Neuronal stem cell (in vitro differentiated cells): Measurements from ENCODE around the gene ATP8B1.
"Not testable (repeated sequence)": the region's sequence is repeated elsewhere in the genome, so short reads cannot be mapped to it uniquely, and the experiment has no call there.

ENCODE experiments used
- DNase-seq: peaks from one replicate; pipeline ENCODE4 v3.0.0-alpha.2; 2013; ENCODE audit warnings: low spot score
- H2AFZ ChIP-seq: one replicate; pipeline ENCODE4 v1.6.1; 2013; ENCODE audit warnings: mild to moderate bottlenecking, low read length, inconsistent platforms
- H2AK5ac ChIP-seq: 2 replicates; pipeline ENCODE4 v1.6.1; 2013; ENCODE audit warnings: low read depth, mild to moderate bottlenecking, inconsistent platforms, low read length, moderate library complexity, mixed read lengths
- H2BK120ac ChIP-seq: 2 replicates; pipeline ENCODE4 v1.6.1; 2013; ENCODE audit warnings: low read depth, mild to moderate bottlenecking, inconsistent platforms, low read length, moderate library complexity, mixed read lengths
- H2BK12ac ChIP-seq: one replicate; pipeline ENCODE4 v1.6.1; 2013; ENCODE audit warnings: low read length, inconsistent platforms
- H2BK15ac ChIP-seq: 2 replicates; pipeline ENCODE4 v1.6.1; 2013; ENCODE audit warnings: mild to moderate bottlenecking, low read length, inconsistent platforms, mixed read lengths
- H2BK5ac ChIP-seq: one replicate; pipeline ENCODE4 v1.6.1; 2013; ENCODE audit warnings: inconsistent platforms, mild to moderate bottlenecking, low read length, moderate library complexity
- H3K14ac ChIP-seq: one replicate; pipeline ENCODE4 v1.6.1; 2013; ENCODE audit warnings: low read length, inconsistent platforms
- H3K18ac ChIP-seq: 2 replicates; pipeline ENCODE4 v1.6.1; 2013; ENCODE audit warnings: low read length, inconsistent platforms
- H3K23ac ChIP-seq: 2 replicates; pipeline ENCODE4 v1.6.1; 2013; ENCODE audit warnings: low read depth, mild to moderate bottlenecking, mixed read lengths, low read length, inconsistent platforms; ENCODE audit not compliant: poor library complexity
- H3K27ac ChIP-seq: replicated peaks from 3 replicates; pipeline ENCODE4 v1.5.1; 2013; ENCODE audit warnings: low read length, inconsistent platforms
- H3K27me3 ChIP-seq, 3 experiments: 2 replicates each; pipeline ENCODE4 v1.6.1; 2013; ENCODE audit warnings: low read length in 3 of 3, mild to moderate bottlenecking in 2 of 3, inconsistent platforms in 1 of 3, low read depth in 1 of 3, mixed read lengths in 1 of 3, moderate library complexity in 1 of 3; ENCODE audit not compliant: control insufficient read depth in 3 of 3, insufficient read depth in 3 of 3
- H3K36me3 ChIP-seq, 2 donors: replicated peaks in 1 of 2; 2 replicates each; pipeline ENCODE4 v1.6.1; 2013; ENCODE audit warnings: low read length in 2 of 2; ENCODE audit not compliant: control insufficient read depth in 2 of 2, insufficient read depth in 2 of 2
- H3K4ac ChIP-seq: 2 replicates; pipeline ENCODE4 v1.6.1; 2013; ENCODE audit warnings: inconsistent platforms, mild to moderate bottlenecking, low read length, moderate library complexity
- H3K4me1 ChIP-seq, 2 donors: 1 replicate in 1 of 2; 2 replicates in 1 of 2; pipeline ENCODE4 v1.6.1; 2013; ENCODE audit warnings: low read length in 2 of 2, low read depth in 1 of 2; ENCODE audit not compliant: control insufficient read depth in 2 of 2, insufficient read depth in 1 of 2
- H3K4me2 ChIP-seq: one replicate; pipeline ENCODE4 v1.6.1; 2013; ENCODE audit warnings: mild to moderate bottlenecking, low read length, inconsistent platforms; ENCODE audit not compliant: insufficient read depth, poor library complexity, severe bottlenecking
- H3K4me3 ChIP-seq, 2 donors: 2 replicates each; pipeline ENCODE4 v1.5.1; 2013; ENCODE audit warnings: low read length in 2 of 2, mild to moderate bottlenecking in 2 of 2, inconsistent platforms in 1 of 2, moderate library complexity in 1 of 2
- H3K79me1 ChIP-seq: one replicate; pipeline ENCODE4 v1.6.1; 2013; ENCODE audit warnings: low read depth, mild to moderate bottlenecking, inconsistent platforms, low read length, moderate library complexity
- H3K9ac ChIP-seq: one replicate; pipeline ENCODE4 v1.6.1; 2013; ENCODE audit warnings: mild to moderate bottlenecking, low read depth, low read length, inconsistent platforms; ENCODE audit not compliant: poor library complexity
- H3K9me3 ChIP-seq, 2 donors: replicated peaks in 1 of 2; 2 replicates each; pipeline versions ENCODE3 to v1.6.1; 2013; ENCODE audit warnings: low read length in 2 of 2, mild to moderate bottlenecking in 2 of 2, inconsistent platforms in 1 of 2, low read depth in 1 of 2, mixed read lengths in 1 of 2, moderate library complexity in 1 of 2; ENCODE audit not compliant: control insufficient read depth in 2 of 2, insufficient read depth in 1 of 2
- H4K8ac ChIP-seq: one replicate; pipeline ENCODE4 v1.6.1; 2013; ENCODE audit warnings: low read depth, mild to moderate bottlenecking, inconsistent platforms, low read length, moderate library complexity
- H4K91ac ChIP-seq: one replicate; pipeline ENCODE4 v1.6.1; 2013; ENCODE audit warnings: low read length, low read depth, mild to moderate bottlenecking, inconsistent platforms; ENCODE audit not compliant: poor library complexity
- WGBS, 2 donors: extraction: QIAGEN DNeasy Blood & Tissue Kit; methylation state at CpG; one replicate each; pipeline ENCODE4 v1.1.7; 2013; ENCODE audit warnings: missing lambda C conversion rate in 2 of 2, mixed read lengths in 1 of 2; ENCODE audit not compliant: insufficient read length in 2 of 2, insufficient replicate concordance in 1 of 2; ENCODE audit errors: extremely low coverage in 2 of 2; 5-methylcytosine and 5-hydroxymethylcytosine counted together

Gene ATP8B1

DNA sequence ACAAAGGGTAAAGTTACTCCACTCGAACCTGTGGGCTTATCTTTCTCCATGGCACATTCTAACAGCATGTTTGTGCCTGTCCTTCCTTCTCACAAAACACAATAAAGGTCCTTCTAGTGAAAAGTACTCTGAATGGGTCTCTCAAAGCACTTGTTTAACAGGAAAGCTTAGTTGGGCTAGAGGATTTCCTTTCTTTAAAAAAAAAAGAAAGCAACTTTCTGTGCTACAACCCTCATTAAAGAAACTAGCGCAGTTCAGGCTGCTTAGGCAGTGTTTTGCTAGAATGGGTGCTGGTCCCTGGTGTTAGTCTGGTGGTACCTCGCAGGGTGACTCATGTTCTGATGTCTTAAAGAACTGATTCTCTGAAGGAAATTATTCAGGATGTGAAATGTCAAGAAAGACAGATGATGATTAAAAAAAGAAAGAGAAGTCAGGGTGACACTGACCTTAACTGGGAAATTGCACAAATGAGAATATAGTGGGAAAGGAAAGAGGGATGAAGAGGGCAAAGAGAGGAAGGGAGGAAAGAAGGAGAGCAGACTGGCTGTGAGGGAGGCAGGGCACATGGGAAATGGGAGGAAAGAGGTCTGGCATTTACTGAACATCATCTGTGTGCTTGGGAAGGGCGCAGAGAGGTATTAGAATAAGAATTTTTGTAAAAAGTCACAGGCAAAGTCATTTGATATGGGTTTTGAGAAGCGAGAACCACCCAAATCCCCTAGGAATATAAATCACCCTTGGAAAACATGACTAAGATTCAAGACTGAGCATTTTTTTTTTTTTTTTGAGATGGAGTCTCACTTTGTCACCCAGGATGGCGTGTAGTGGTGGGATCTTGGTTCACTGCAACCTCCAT lies 74.9 kb downstream of the ATP8B1 start:
- no peak overlapping the region for H4K8ac ChIP-seq
- peak overlapping the region; percentile 56 for H2AFZ ChIP-seq
- H2BK12ac ChIP-seq = no peak overlapping the region
- no peak overlapping the region for H4K91ac ChIP-seq
- no peak overlapping the region for H2AK5ac ChIP-seq
- no peak overlapping the region for H2BK5ac ChIP-seq
- H3K23ac ChIP-seq = no peak overlapping the region
- H3K79me1 ChIP-seq = no peaks in the 10 kb centered on the region
- no peak overlapping the region for H3K4me3 ChIP-seq
- no CpG with 5 or more reads among the region's 6 CpGs for WGBS, 2 donors
- no peak overlapping the region for H3K18ac ChIP-seq
- peak overlapping the region; percentile 77 for H3K27ac ChIP-seq
- peaks cover 0 to 5% of the 10 kb centered on the region in 2 donors for H3K4me1 ChIP-seq
- H2BK15ac ChIP-seq = no peak overlapping the region
- H3K4ac ChIP-seq = no peak overlapping the region
- no peak overlapping the region for H2BK120ac ChIP-seq
- H3K27me3 ChIP-seq = no peaks in the 10 kb centered on the region
- no peak for DNase-seq
- no peaks in the 10 kb centered on the region for H3K9me3 ChIP-seq
- no peaks in the 10 kb centered on the region for H3K36me3 ChIP-seq
- no peak overlapping the region for H3K9ac ChIP-seq
- no peak overlapping the region for H3K14ac ChIP-seq
- no peak overlapping the region for H3K4me2 ChIP-seq

DNA sequence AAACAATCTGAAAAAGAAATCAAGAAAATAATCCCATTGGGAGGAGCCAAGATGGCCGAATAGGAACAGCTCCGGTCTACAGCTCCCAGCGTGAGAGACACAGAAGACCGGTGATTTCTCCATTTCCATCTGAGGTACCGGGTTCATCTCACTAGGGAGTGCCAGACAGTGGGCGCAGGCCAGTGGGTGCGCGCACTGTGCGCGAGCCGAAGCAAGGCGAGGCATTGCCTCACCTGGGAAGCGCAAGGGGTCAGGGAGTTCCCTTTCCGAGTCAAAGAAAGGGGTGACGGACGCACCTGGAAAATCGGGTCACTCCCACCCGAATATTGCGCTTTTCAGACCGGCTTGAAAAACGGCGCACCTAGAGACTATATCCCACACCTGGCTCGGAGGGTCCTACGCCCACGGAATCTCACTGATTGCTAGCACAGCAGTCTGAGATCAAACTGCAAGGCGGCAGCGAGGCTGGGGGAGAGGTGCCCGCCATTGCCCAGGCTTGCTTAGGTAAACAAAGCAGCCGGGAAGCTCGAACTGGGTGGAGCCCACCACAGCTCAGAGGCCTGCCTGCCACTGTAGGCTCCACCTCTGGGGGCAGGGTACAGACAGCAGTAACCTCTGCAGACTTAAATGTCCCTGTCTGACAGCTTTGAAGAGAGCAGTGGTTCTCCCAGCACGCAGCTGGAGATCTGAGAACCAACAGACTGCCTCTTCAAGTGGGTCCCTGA lies 83.7 kb downstream of the ATP8B1 start:
- not testable (repeated sequence) for H2BK12ac ChIP-seq, H2AK5ac ChIP-seq, H4K91ac ChIP-seq, H3K4ac ChIP-seq, H3K4me3 ChIP-seq, DNase-seq, H3K4me1 ChIP-seq, H3K9me3 ChIP-seq, H2BK15ac ChIP-seq, H3K23ac ChIP-seq, H3K4me2 ChIP-seq, H2BK120ac ChIP-seq, H3K79me1 ChIP-seq, H2BK5ac ChIP-seq, H3K27me3 ChIP-seq, H3K14ac ChIP-seq, H3K27ac ChIP-seq, H3K9ac ChIP-seq, H3K18ac ChIP-seq, H2AFZ ChIP-seq, H3K36me3 ChIP-seq, H4K8ac ChIP-seq
- WGBS, 2 donors = no CpG with 5 or more reads among the region's 31 CpGs

DNA sequence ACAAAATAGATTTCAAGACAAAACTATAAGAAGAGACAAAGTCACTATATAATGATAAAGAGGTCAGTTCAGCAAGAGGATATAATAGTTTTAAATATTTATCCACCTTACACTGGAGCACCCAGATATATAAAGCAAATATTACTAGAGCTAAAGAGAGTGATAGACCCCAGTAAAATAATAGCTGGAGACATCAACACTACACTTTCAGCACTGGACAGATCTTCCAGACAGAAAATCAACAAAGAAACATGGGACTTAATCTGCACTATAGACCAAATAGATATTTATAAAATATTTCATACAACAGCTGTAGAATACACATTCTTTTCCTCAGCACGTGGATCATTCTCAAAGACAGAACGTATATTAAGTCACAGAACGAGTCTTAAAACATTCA lies 86.6 kb downstream of the ATP8B1 start:
- Histone ChIP-seq H3K4me3 (no peak overlapping the region), H3K79me1 (no peaks in the 10 kb centered on the region), H3K4me1 (peaks cover 4 to 7% of the 10 kb centered on the region in 2 donors), H4K8ac (no peak overlapping the region), H3K36me3 (no peaks in the 10 kb centered on the region), H3K9me3 (peaks cover 2 to 3% of the 10 kb centered on the region in 2 donors), H3K27ac (no peak overlapping the region), H2BK120ac (no peak overlapping the region), H3K14ac (no peak overlapping the region), H3K27me3 (no peaks in the 10 kb centered on the region), H2BK15ac (no peak overlapping the region), H3K4ac (no peak overlapping the region), H2AK5ac (no peak overlapping the region), H3K18ac (no peak overlapping the region), H3K4me2 (no peak overlapping the region), H3K9ac (no peak overlapping the region), H4K91ac (no peak overlapping the region), H2BK12ac (no peak overlapping the region), H3K23ac (no peak overlapping the region), H2BK5ac (no peak overlapping the region), H2AFZ (no peak overlapping the region)
- DNase-seq = no peak
- no CpG with 5 or more reads among the region's 3 CpGs for WGBS, 2 donors

DNA sequence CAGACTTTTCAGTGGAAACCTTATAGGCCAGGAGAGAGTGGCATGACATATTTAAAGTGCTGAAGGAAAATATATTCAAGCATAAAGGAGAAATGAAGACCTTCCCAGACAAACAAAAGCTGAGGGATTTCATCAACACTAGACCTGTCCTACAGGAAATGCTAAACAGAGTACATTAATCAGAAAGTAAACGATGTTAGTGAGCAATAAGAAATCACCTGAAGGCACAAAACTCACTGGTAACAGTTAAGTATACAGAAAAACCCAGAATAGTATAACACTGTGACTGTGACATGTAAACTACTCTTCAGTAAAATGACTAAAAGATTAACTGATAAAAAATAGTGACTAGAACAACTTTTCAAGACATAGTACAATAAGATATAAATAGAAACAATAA lies 87.4 kb downstream of the ATP8B1 start:
- Histone ChIP-seq H3K36me3 (no peaks in the 10 kb centered on the region), H4K8ac (no peak overlapping the region), H3K4me1 (peaks cover 4 to 7% of the 10 kb centered on the region in 2 donors), H2BK12ac (no peak overlapping the region), H3K23ac (no peak overlapping the region), H4K91ac (no peak overlapping the region), H2AFZ (no peak overlapping the region), H3K14ac (no peak overlapping the region), H3K9ac (no peak overlapping the region), H2BK120ac (no peak overlapping the region), H3K4ac (no peak overlapping the region), H3K27ac (no peak overlapping the region), H2AK5ac (no peak overlapping the region), H3K79me1 (no peaks in the 10 kb centered on the region), H3K27me3 (no peaks in the 10 kb centered on the region), H3K18ac (no peak overlapping the region), H3K9me3 (peaks cover 2 to 3% of the 10 kb centered on the region in 2 donors), H3K4me2 (no peak overlapping the region), H3K4me3 (no peak overlapping the region), H2BK15ac (no peak overlapping the region), H2BK5ac (no peak overlapping the region)
- no peak for DNase-seq
- WGBS, 2 donors = no CpG with 5 or more reads among the region's 1 CpG
